GM18873 (cell line): ENCODE measurements around the gene CPNE9.

Source experiments
- ATAC-seq: cut with Tn5 transposase; IDR thresholded peaks from one replicate; pipeline ENCODE4 v1.9.1; 2021; ENCODE audit warnings: mild to moderate bottlenecking, moderate library complexity, moderate number of reproducible peaks; ENCODE audit not compliant: unreplicated experiment, low FRiP score

Gene CPNE9

DNA sequence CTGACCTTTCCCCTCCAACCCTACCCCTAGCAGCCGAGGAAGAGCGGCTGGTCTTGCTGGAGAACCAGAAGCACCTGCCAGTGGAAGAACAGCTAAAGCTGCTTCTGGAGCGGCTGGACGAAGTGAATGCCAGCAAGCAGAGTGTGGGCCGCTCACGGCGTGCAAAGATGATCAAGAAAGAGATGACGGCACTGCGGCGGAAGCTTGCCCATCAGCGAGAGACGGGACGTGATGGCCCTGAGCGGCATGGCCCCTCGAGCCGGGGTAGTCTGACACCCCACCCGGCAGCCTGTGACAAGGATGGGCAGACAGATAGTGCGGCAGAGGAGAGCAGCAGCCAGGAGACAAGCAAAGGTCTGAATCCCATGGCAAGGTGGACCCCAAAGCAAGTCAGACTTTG lies 39.9 kb downstream of the CPNE9 start:
- ATAC-seq: no peak

DNA sequence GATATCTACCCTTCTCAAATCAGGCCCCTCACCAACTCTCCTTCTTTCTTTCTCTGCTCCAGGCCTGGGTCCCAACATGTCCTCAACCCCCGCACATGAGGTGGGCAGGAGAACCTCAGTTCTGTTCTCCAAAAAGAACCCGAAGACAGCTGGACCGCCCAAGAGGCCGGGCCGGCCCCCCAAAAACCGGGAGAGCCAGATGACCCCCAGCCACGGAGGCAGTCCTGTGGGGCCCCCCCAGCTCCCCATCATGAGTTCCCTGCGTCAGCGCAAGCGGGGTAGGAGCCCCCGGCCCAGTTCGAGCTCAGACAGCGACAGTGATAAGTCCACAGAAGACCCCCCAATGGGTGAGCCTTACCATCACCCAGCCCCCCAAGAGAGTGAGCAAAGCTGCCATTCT lies 40.5 kb downstream of the CPNE9 start:
- no peak for ATAC-seq

DNA sequence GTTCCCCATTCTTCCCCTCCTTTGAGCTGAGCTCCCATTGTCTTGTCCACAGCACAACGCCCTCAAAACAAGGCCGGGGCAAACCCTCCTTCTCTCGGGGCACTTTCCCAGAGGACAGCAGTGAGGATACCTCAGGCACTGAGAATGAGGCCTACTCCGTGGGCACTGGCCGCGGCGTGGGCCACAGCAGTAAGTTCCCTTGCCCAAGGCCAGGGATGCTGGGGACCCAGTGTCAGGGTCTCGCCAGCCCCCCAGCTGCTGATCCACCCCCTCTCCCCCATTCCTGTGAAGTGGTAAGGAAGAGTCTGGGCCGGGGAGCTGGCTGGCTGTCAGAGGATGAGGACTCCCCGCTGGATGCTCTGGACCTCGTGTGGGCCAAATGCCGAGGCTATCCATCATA lies 41.9 kb downstream of the CPNE9 start:
- ATAC-seq: no peak

DNA sequence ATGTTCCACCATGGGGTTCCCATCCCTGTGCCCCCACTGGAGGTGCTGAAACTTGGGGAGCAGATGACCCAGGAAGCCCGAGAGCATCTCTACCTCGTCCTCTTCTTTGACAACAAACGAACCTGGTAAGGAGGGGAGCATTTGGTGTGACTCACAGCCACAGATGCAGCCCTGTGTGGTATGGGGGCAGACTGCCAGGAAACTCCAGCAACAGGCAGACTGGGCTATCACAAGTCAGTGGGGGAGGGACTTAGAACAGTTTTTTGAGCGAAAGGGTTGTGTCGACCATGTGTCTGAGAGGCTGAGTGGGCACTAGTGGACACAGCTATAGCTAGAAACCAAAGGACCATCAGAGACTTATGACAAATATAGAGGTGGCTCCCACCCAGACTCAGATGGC lies 42.7 kb downstream of the CPNE9 start:
- no peak for ATAC-seq

DNA sequence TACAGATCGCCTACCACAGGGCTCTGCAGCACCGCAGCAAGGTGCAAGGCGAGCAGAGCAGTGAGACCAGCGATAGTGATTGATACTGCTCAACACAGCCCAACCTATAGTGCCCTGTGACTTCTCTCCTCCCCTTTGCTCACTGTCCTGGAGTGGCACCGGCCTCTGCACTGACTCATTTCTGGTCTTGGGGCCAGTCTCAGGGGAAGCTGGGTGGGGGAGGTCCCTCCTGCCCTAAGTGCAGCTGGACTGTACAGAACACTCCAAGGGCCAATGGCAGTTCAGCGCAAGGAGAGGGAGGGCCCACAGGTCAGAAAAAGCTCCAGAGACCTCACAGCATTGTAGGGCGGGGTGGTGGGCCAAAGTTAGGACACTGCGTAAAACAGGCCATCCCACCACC lies 43.6 kb downstream of the CPNE9 start:
- ATAC-seq: no peak

DNA sequence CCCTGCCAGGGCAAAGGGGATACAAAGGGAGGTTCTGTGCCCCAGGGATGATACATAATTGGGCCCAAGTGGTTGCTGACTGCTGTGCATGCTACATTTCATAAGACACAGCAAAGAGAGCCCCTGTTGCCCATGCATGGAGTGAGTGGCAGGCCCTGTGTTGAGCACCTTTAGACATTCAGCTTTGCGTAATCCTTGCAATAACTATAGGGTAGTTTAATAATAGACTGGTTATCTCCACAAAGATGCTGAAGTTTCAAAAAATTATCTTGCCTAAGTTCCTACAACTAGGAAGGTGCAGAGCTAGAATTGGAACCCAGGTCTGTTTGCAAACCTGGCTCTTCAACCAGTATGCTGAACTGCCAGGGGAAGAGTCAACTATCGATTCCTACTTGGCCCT lies 44.4 kb downstream of the CPNE9 start:
- no peak for ATAC-seq

DNA sequence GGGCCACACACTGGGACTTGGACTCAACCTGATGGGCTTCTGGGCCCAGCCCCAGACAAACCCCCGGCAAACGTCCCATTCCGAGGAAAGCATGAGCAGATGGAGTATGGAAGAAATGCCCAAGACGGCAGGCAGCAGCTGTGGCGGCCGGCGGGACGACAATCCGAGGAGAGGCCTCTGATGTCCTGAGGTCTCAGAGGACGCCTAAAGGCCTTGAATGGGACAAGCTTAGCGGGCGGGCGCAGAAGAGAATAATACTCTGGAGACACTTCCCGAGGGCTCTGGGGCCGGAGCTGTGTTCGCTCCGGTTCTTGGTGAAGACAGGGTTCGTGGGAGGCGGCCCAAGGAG lies 45.6 kb downstream of the CPNE9 start:
- no peak for ATAC-seq

DNA sequence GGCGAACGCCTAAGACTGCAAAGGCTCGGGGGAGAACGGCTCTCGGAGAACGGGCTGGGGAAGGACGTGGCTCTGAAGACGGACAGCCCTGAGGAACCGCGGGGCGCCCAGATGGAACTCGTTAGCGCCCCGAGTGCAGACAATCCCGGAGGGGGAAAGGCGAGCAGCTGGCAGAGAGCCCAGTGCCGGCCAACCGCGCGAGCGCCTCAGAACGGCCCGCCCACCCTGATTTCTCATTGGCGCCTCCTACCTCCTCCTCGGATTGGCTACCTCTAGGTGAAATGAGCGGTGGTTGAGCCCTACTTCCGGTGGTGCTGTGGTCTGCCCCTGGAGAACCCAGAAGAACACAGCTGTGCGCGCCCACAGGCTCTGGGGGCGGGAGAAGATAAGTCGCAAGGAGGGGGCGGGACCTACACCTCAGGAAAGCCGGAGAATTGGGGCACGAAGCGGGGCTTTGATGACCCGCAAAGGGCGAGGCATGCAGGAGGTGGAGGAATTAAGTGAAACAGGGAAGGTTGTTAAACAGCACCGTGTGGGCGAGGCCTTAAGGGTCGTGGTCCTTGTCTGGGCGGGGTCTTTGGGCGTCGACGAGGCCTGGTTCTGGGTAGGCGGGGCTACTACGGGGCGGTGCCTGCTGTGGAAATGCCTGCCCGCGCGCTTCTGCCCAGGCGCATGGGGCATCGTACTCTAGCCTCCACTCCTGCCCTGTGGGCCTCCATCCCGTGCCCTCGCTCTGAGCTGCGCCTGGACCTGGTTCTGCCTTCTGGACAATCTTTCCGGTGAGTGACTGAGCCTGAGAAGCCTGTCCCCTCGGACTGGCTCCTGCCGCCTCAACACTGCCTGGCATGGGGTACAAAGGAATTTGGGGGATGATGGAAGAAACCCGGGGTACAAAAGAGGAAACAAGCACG lies 46.3 kb downstream of the CPNE9 start, which contains the start of gene OGG1:
OGG1 (plus strand) TSS at position 308 of the 911 bp plus-strand sequence; CDS start at position 643, 335 bp downstream.
- peak; percentile 72 for ATAC-seq

DNA sequence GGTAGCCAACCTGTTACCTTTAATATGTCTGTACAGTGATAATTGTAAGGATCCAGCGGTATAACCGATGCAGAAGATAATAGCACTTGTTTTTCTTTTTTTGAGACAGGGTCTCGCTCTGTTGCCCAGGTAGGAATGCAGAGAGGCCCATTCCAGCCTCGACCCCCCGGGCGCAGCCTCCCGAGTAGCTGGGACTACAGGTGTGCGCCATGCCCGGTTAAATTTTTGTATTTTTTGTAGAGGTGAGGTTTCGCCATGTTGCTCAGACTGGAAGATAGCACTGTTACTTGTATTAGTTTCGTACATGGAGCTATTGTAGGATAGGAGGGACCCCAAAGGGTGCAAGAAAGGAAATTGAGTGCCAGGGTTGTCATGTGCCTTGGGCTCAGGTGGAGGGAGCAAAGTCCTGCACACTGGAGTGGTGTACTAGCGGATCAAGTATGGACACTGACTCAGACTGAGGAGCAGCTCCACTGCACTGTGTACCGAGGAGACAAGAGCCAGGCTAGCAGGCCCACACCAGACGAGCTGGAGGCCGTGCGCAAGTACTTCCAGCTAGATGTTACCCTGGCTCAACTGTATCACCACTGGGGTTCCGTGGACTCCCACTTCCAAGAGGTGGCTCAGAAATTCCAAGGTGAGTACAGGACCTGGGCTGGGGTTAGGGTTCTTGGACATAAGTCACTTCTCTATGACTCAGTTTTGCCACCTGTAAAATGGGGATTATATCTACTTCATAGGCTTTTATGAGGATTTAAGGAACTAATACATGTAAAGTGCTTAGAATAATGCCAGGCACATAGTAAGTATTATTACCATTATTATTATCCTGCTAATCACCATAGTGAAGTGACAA lies 47.2 kb downstream of the CPNE9 start:
- ATAC-seq: no peak

DNA sequence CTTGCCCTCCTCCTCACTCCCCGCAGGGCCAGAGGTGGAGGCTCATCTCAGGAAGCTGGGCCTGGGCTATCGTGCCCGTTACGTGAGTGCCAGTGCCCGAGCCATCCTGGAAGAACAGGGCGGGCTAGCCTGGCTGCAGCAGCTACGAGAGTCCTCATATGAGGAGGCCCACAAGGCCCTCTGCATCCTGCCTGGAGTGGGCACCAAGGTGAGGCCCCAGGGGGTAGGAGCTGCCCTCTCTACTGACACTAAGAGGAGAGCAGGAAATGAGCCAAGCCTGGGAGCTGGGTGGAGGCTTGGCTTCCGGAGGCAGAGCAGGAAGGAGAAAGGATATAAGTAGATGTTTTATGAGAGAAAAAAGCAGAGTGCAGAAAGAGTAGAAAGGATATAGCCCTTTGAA lies 51.0 kb downstream of the CPNE9 start:
- ATAC-seq: no peak

DNA sequence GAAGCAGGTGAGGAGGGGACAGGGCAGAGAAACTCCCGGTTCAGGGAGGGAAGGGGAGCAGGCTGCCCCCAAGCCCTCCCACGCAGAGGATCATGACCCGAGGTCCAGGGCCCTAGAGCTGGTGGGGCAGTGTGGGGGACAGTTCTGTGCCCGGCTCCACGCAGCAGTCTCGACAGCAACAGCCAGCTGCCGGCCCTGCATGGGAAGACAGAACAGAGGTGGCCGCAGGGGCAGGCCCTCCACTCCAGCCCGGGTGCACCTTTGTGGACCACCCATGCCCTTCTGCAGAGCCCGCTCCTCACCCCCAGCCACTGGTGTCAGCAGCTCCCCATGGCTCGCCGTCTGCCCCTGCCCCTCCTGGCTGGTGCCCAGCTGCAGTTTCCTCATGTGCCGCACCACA lies 53.8 kb downstream of the CPNE9 start:
- no peak for ATAC-seq

DNA sequence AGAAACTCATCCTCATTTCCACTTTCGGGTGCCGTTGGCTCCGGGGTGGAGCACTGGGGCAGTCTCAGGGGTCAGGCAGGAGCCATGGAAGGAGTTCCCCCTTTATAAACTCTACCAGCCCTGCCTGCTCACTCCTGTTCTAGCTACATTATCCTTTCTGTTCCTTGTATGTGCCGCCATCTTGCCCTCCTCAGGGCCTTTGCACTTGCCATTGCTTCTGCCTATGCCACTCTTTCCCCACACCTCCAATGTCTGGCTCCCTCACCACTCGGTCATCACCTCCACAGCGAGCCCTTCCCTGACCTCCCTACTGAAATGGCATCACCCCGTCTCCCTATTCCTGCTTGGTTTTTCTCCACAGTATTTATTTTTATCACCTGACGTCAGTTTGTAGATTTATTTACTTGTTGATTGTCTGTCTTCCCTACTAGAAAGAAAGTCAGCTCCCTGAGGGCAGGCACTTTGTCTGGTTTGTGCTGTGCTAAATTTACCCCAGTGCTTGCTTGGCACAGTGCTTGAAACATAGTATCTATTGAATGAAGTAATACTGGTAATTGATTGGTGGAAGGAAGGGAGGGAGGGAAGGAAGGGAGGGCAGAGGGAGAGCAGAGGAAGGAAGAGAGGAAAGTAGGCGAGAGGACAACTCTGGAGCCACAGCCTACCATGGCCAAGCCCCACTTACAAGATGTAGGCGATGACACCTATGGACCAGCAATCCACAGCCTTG lies 57.3 kb downstream of the CPNE9 start:
- no peak for ATAC-seq

DNA sequence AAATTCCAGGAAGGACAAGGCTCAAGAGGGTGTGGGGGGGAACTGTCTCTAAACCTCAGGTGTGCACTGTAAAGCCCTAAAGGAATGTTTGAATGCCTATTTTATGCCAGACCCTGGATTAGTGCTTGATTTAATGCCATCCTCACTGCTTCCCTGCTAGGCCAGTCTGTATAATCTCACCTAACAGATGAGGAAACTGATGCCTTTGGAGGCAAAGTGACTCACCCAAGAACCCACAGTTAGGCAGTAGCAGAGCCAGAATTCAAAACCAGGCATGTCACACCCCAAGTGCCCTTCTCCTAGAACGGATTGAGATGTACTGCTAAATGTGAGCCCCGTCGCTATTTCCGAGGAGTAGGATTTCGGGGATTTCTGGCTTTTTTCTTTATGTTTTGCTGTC lies 58.3 kb downstream of the CPNE9 start:
- ATAC-seq: no peak

DNA sequence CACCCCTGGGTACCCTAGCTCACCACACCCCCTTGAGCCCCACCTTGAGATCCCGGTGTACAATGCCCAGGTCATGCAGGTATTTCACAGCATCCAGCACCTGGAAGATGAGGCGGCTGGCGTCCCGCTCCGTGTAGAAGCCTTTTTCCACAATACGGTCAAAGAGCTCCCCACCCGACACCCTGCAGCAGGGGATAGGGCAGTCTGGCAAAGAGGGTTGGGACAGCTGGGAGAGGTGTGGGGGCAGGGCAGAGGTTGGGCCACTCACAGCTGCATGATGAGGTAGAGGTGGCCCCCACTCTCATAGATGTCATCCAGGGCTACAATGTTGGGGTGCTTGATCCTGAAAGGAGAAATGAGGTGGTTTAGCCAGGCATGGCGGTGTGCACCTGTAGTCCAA lies 59.2 kb downstream of the CPNE9 start:
- ATAC-seq: no peak

DNA sequence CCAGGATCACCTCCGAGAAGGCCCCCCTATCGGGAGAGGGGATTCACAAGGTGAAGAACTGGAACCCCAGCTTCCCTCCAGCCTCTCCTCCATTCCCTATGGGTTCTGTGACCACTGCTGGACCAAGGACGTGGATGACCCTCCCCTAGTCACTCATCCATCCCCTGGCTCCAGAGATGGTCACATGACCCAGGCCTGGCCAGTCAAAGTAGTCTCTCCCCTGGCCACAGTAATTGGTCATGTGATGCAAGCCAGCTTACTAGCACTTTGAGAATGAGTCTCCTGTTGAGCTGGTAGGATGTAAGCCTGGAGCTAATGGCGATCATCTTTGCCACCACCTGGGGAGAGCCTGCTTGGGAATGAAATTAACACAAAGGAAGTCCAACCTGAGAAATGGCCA lies 62.2 kb downstream of the CPNE9 start:
- no peak for ATAC-seq

DNA sequence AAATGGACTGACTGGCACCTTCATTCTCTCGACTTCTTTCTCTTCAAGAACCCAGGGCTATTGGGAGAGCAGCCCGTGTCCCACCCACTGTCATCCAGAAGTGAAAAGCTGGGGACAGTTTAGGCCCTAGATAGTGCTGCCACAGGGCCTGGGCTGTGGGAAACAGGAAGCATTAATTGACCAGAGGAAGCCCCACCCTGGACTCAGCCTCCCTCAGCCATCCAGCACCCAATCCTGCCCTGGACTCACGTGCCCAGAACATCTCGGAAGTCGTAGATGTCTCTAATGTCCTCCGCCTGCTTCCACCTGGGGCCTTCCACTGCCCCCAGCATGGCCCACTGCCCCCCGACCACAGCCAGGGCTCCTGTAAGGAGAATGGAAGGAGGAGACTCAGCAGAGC lies 63.8 kb downstream of the CPNE9 start:
- no peak for ATAC-seq

DNA sequence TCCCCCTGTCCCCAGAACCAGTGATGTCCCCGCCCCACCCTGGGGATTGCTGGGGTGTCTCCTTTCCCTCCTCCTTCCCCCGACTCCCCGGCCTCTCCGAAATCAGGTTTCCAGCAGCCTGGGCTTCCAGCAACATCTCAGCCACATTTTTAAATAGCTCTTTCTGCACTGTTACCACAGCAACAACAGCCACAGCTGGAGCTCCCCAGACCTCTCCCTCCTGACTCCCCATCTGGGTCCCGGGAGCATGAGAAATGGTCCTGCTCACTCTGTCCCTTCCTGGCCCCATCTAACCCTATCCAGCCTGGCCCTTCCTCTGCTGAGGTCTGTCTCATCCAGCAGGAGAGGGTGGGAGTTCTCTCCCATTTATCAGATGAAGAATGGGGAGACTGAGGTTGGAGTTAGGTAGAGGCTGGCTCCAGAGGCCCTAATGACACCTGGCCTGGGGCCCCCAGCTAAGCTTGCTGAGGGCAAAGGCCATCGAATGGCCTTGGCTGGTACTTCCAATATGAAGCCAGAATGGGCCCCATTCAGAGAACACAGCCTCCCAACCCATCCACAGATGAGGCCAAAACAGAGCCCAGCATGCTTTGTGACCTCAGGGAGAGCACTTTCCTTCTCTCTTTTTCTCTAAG lies 64.6 kb downstream of the CPNE9 start:
- ATAC-seq: no peak

DNA sequence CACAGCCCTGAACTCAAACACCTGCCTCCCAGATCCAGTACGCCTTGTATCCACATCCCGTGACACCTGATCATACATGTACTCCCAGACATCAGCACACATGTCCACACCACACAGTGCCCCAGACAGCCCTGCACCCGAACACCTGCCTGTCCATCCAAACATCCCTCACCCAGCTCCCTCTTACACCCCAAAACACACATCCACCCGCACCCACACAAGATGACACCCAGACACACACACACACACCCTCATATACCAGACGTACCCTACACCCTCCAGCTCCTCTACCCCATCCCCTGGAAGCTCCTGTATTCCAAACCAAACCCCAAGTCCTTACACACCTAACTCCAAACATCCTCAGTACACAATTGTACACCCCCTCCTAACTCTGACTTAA lies 65.4 kb downstream of the CPNE9 start:
- ATAC-seq: no peak

DNA sequence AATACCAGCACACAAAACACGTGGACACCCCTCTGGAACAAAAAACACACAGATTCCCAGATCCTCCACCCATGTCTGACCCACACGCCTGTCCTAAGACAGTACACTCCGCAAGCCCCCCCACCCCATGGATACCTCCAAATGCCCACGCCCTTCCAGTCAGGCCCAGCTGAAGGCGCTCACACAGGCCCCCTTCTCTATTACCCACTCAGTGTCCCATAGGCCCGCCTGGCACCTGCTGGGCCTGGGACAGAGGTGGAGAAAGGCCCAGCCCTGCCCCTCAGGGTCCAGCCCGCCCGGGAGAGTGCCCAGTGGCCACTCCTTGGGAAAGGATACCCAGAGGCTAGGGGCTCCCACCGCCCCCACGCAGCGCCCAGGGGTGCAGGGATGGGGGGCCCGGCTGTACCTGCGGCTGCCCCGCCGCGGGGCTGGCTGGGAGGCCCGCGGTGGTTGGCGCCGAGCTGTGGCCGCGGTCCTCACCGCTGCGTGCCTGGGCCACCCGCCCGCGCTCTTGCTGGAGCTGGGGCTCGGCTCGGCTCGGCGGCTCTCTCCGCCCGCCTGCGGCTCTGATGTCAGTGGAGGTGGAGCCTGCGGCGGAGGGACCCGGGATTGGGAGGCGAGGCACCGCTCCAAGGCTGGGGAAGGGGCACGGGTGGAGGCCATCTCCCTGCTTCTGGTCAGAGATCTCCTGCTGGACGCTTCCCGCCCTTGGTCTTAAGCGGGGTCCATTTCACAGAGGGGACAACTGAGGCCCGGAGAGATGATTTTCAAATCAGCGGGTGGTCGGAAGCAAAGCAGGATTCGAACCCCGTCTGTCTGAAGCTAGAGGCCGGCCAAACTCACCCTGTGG lies 66.0 kb downstream of the CPNE9 start, which contains the start of gene CAMK1:
CAMK1 (minus strand) TSS at position 522 of the 850 bp plus-strand sequence. CDS start 2,198 bp downstream, outside the sequence.
- no peak for ATAC-seq
